GM23248 (cell line): ENCODE data around the gene NAA50.

Source experiments
- EZH2 ChIP-seq: fragments of 200-600 bp; sonication (generic); IDR thresholded peaks from 2 replicates; pipeline ENCODE4 v1.6.1; 2018; ENCODE audit warnings: antibody characterized with exemption, mild to moderate bottlenecking; ENCODE audit not compliant: insufficient read depth, poor library complexity, severe bottlenecking
- EZH2phosphoT487 ChIP-seq: fragments of 200-600 bp; sonication (generic); IDR thresholded peaks from 2 replicates; pipeline ENCODE4 v1.6.1; 2018; ENCODE audit warnings: antibody characterized with exemption, moderate library complexity, mild to moderate bottlenecking, low read depth; ENCODE audit not compliant: insufficient read depth

DNA sequence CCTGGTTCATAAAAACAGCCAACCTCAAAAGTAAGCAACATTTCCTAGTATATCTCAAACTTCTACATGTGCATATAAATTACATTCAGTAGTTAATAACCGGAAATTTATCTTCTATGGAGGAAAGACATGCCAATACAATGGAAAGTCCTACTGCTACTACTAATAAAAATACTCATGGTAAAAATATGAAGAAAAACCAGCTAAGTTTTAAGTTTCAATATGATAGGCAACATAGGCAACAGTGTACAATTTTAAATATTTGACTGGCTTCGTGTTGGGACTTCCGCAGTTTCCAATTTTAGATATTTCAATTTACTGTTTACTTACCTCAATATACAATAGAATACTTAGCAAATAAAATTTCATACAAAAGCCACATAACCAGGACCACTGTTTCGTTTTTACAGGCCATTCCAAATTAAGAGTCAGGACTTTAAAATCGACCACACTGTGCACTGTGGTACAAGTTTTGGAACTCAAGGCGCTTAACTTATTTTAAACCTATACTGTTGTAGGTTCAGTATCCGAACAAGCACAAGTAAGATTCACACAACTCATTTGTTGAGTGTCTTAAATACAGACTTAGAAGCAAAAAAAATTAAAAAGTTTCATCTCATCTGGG lies 2.9 kb downstream of the NAA50 start:
- no peak for TF ChIP-seq EZH2
- no peak for TF ChIP-seq EZH2phosphoT487
